HG03103 (cell line): ENCODE results near the gene ABHD12.
A peak's percentile ranks its signal among the peaks of the same experiment; 100 is the strongest.

Experiments used
- ATAC-seq: cut with Tn5 transposase; IDR thresholded peaks from one replicate; pipeline ENCODE4 v1.9.1; 2021; ENCODE audit warnings: low read depth; ENCODE audit not compliant: unreplicated experiment

ABHD12 gene

GRCh38 chr20:25293507-25293906 is 97.1 kb downstream of the ABHD12 start:
- no peak for ATAC-seq

GRCh38 chr20:25292176-25292891 is 98.3 kb downstream of the ABHD12 start:
- no peak for ATAC-seq

GRCh38 chr20:25291432-25292133 is 99.1 kb downstream of the ABHD12 start:
- no peak for ATAC-seq

GRCh38 chr20:25290646-25291431 is 99.8 kb downstream of the ABHD12 start:
- ATAC-seq: no peak

GRCh38 chr20:25289886-25290597 is 100.6 kb downstream of the ABHD12 start:
- no peak for ATAC-seq

GRCh38 chr20:25288291-25289181 is 102.1 kb downstream of the ABHD12 start:
- ATAC-seq: peak; percentile 98

GRCh38 chr20:25287631-25288290 is 102.9 kb downstream of the ABHD12 start:
- no peak for ATAC-seq

- ATAC-seq: no peak
Observed at GRCh38 chr20:25286917-25287316, 103.7 kb downstream of the ABHD12 start.

GRCh38 chr20:25285856-25286798 is 104.5 kb downstream of the ABHD12 start:
- ATAC-seq: no peak

GRCh38 chr20:25285091-25285647 is 105.5 kb downstream of the ABHD12 start:
- ATAC-seq: no peak

GRCh38 chr20:25284131-25284601 is 106.5 kb downstream of the ABHD12 start:
- ATAC-seq: no peak

GRCh38 chr20:25283221-25283951 is 107.2 kb downstream of the ABHD12 start:
- no peak for ATAC-seq

- ATAC-seq: no peak
Observed at GRCh38 chr20:25282796-25283195, 107.8 kb downstream of the ABHD12 start.

GRCh38 chr20:25282034-25282781 is 108.4 kb downstream of the ABHD12 start:
- ATAC-seq: no peak

GRCh38 chr20:25281541-25281991 is 109.1 kb downstream of the ABHD12 start:
- ATAC-seq: peak; percentile 61
